Activated CD8-positive, alpha-beta memory T cell treated with anti-CD3 and anti-CD28 coated beads, Interleukin-2, amount 10 ng/mL, durations not matched to agents 7 days and 5 days (primary cell): ENCODE results near the gene FAM229A. TPM values are rescaled to one million over a fixed set of nuclear protein-coding genes. Genes with fewer than 3 reads are reported as not detected.

Source experiments
- ATAC-seq: fragments of 150-1000 bp; cut with Tn5 transposase; one replicate; pipeline ENCODE4 v1.10.0; 2021; ENCODE audit warnings: moderate library complexity
- CTCF ChIA-PET: fragments of 350-600 bp; sonication (Branson Sonifier 250); formaldehyde crosslinking; loops from one replicate; lab custom pipeline; 2021; ENCODE audit warnings: antibody characterized with exemption; lab: Charles Lee
- DNase-seq: peaks from one replicate; pipeline ENCODE4 v3.0.0-alpha.2; 2020
- H3K27ac Mint-ChIP-seq: one replicate; pipeline ENCODE4 v1.8.0; 2021; ENCODE audit warnings: mild to moderate bottlenecking, mixed read lengths
- H3K27me3 Mint-ChIP-seq: one replicate; pipeline ENCODE4 v1.8.0; 2021; ENCODE audit warnings: mixed read lengths
- H3K36me3 Mint-ChIP-seq: one replicate; pipeline ENCODE4 v1.8.0; 2021; ENCODE audit warnings: mild to moderate bottlenecking, mixed read lengths
- H3K4me1 Mint-ChIP-seq: one replicate; pipeline ENCODE4 v1.8.0; 2021; ENCODE audit warnings: mixed read lengths
- H3K4me3 Mint-ChIP-seq: one replicate; pipeline ENCODE4 v1.8.0; 2021; ENCODE audit warnings: mild to moderate bottlenecking, moderate library complexity, mixed read lengths
- H3K9me3 Mint-ChIP-seq: one replicate; pipeline ENCODE4 v1.8.0; 2022; ENCODE audit warnings: low read depth, mixed read lengths
- total RNA-seq, 2 experiments: library from RNA; stranded (reverse); gene quantifications; one replicate each; pipeline ENCODE4 v1.2.3, GENCODE V29; 2021

The FAM229A gene
- total RNA-seq, 2 experiments from 2014 or later, result 4.1 to 5.4 TPM

DNA sequence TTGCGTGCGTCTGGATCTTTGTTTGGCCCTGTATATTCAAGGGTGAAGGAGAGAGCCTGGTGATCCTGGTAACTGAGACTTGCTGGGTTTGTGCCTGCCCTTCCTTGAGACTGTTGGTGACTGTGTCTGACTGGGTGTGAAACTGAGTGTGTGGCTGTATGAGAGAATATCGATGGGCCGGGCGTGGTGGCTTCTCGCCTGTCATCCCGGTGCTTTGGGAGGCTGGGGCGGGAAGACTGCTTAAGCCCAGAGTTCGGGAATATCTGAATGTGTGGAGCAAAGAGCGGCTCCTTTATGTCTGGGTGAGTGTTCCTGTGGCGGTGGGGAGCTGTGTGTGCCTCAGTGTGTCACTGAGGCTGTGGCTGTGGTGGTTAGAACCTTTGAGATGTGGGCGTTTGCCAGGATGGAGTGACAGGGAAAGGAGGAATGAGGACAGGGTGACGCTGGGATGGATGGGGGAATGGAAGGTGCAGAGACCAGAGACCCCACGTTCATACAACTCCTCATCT is 23.6 kb downstream of the FAM229A start:
- peaks cover 39% of the 10 kb centered on the region for H3K4me1 Mint-ChIP-seq
- CTCF ChIA-PET, result no interaction called here
- DNase-seq (no peak), ATAC-seq (no peak)
- no peak overlapping the region for H3K27ac Mint-ChIP-seq
- H3K27me3 Mint-ChIP-seq, result no peaks in the 10 kb centered on the region
- peaks cover under 1% of the 10 kb centered on the region for H3K36me3 Mint-ChIP-seq
- no peaks in the 10 kb centered on the region for H3K9me3 Mint-ChIP-seq
- H3K4me3 Mint-ChIP-seq, result no peak overlapping the region

DNA sequence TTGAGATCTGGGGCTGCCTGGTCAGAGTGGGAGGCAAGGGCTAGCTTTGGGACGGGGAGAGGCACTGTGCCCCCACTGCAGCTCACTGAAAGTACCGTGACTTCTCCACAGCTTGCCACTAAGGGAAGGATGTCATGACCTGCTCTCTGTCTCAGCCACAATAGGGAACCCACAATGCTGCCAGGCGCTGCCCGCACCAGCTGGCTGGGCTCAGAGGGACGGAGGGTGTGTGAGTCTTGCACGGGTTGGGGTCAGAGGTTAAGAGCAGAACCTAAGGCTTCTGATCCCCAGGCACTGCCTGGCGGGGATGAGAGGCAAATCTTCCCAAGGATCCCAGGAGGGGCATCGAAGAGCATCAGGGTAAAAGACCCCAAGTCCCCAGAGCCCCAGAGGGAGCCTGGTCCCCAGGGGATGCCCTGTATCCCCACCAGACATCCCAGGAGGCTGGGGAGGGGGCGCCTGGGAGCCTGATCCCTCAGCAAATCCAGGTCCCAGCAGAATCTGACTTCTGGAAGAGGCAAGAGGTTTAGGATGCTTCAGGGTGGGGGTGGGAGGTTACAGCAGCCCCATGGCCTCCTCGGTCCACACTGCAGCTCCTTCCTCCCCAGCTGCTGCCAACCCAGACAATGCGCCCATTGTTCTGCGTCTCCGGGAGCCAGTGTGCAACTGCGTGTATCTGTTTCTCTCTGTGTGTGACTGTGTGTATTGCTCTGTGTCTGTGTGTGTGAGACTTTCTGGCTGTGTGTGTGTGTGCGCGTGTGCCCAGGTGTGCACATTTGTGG is 24.2 kb downstream of the FAM229A start:
- CTCF ChIA-PET, result interaction anchor here (0.7 to 4.6 kb wide), 5 partner anchors 13 to 122 kb away, joined by 3 to 27 read pairs (median 3); partner anchors contain the start of gene BSDC1
- peaks cover 42% of the 10 kb centered on the region for H3K4me1 Mint-ChIP-seq

DNA sequence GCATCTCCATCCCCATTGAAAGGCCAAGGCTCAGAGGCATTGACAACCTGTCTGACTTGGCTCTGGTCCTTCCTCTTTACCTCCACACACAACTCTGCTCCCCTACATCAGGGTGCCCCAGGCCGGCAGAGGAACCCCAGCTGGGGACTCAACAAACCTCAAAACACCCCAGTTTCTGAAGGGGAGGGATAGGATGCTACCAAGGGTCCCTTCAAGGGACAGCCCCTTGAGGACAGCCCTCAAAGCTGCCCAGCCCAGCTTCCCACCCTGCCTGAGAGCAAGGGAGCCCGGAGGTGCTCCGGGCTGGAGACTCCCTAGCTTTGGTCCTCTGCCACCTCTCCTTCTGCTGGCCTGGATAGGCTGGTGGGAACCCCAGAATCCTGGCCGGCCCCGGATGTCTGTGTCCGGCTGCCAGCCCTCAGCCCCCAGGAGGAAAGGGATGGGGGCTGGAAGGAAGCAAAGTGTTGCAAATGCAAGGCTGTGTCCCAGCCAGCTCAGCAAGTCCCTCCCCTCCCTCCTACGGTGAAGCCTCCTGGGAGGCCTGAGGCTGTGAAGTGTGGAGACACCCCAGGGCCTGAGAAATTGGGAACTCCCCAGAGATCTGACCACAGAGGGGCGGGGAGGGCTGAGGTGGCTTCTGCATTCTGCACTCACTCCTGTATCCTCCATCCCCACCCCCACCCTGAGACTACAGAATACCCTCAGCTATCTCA is 25.2 kb downstream of the FAM229A start:
- Mint-ChIP-seq H3K27ac (no peak overlapping the region), H3K27me3 (no peaks in the 10 kb centered on the region), H3K9me3 (no peaks in the 10 kb centered on the region), H3K36me3 (peaks cover 7% of the 10 kb centered on the region), H3K4me3 (no peak overlapping the region), H3K4me1 (peaks cover 37% of the 10 kb centered on the region)
- CTCF ChIA-PET, result interaction anchor here (0.7 to 4.6 kb wide), 8 partner anchors 14 to 122 kb away, joined by 3 to 27 read pairs (median 6); partner anchors contain the start of genes BSDC1 and HDAC1
- peak; percentile 68 for DNase-seq
- peak; percentile 7 for ATAC-seq

More for the DNA sequence above, 24.2 kb downstream of the FAM229A start:
- DNase-seq (peak; percentile 66), ATAC-seq (no peak)
- no peak overlapping the region for H3K4me3 Mint-ChIP-seq
- no peaks in the 10 kb centered on the region for H3K27me3 Mint-ChIP-seq
- H3K36me3 Mint-ChIP-seq, result peaks cover 4% of the 10 kb centered on the region
- H3K9me3 Mint-ChIP-seq, result no peaks in the 10 kb centered on the region
- H3K27ac Mint-ChIP-seq, result peak overlapping the region; percentile 3

DNA sequence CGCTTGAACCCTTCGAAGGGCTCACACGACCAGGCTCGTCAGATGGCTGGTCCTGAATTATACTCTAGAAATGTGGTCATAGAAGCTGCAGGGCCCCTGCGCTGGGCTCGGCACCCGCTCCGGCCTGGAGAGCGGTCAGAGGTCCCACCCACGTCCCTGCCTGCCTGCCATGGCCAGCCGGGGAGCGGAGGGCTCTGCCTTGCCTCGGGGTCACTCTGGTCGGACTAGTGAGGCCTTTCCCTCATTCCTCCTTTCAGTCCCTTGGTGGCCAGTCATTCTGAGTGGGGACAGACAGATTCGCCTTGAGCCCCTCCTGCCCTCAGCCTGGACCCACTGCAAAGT is 25.7 kb downstream of the FAM229A start:
- peaks cover 13% of the 10 kb centered on the region for H3K36me3 Mint-ChIP-seq
- no peak overlapping the region for H3K4me3 Mint-ChIP-seq
- no peak for ATAC-seq
- no peak for DNase-seq
- H3K9me3 Mint-ChIP-seq, result no peaks in the 10 kb centered on the region
- CTCF ChIA-PET, result interaction anchor here (0.8 to 4.6 kb wide), 10 partner anchors 8 to 323 kb away, joined by 3 to 27 read pairs (median 8); partner anchors contain the start of genes HDAC1 and KHDRBS1
- peaks cover 36% of the 10 kb centered on the region for H3K4me1 Mint-ChIP-seq
- H3K27ac Mint-ChIP-seq, result no peak overlapping the region
- no peaks in the 10 kb centered on the region for H3K27me3 Mint-ChIP-seq

DNA sequence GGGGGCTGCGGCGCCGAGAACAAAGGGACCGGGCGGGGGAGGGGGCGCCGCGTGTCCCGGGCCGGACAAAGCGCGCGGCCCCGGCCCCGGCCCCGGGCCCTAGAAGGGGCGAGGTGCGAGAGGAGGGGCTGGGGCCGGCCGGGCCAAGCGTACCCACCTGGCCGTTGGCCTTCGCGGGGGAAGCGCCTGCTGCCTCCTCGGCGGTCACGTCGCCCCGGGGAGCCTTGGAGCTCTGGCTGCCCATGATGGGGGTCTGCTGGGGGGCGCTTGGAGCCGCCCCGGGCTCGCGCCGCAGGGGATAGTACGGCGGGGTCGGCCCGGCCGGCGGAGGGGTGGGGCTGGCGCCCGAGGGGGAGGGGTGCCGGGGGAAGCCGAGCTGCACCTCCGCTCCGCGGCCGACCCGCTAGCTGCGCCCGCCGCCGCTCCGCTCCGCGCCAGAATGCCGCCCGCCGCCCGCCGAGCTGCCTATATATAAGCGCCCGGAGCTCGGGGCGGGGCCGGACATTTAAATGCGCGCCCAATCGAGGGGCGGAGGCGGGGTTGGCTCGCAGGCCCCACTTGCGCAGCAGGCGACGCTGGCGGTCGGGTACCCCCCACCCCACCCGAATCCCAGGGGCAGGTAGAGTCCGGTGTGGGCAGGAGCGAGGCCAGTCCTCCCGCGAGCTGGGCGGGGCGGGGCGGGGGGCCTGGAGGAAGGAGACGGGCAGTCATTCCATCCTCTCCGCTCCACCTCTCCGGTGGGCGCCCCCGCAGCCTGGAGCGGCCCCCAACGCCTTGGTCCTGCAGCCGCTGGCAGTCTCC is 26.3 kb downstream of the FAM229A start, which contains the start of gene MARCKSL1:
Gene MARCKSL1 (minus strand): TSS at position 444 of the 801 bp plus-strand sequence. CDS start 200 bp downstream, at position 244.
- CTCF ChIA-PET, result interaction anchor here (0.7 to 4.6 kb wide), 15 partner anchors 9 to 322 kb away, joined by 3 to 27 read pairs (median 5); partner anchors contain the start of genes HDAC1, KHDRBS1 and ZBTB8OS
- Mint-ChIP-seq H3K27ac (no peak within 1 kb of the TSS), H3K4me1 (peaks cover 34% of the 10 kb centered on the region), H3K36me3 (peaks cover 17% of the 10 kb centered on the region), H3K27me3 (no peaks in the 10 kb centered on the region), H3K4me3 (peak within 1 kb of the TSS; percentile 63), H3K9me3 (no peaks in the 10 kb centered on the region)
- peak; percentile 81 for DNase-seq
- ATAC-seq, result peak; percentile 73

DNA sequence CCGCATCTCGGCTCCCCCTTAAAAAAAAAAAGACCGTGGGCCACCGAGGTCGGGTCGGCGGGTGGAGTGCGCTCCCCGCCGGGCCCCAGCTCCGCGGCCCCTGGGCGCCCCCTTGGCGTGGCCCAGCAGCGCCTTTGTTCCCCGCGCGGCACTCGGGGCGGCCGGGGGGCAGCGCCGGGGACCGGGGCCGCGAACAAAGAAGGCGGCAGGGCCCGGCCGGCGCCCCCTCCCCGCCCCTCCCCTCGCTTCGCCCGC is 26.8 kb downstream of the FAM229A start:
- peak; percentile 34 for ATAC-seq
- Mint-ChIP-seq H3K9me3 (no peaks in the 10 kb centered on the region), H3K27me3 (no peaks in the 10 kb centered on the region), H3K27ac (no peak overlapping the region), H3K4me3 (no peak overlapping the region), H3K36me3 (peaks cover 22% of the 10 kb centered on the region), H3K4me1 (peaks cover 34% of the 10 kb centered on the region)
- DNase-seq, result no peak
- CTCF ChIA-PET, result interaction anchor here (0.7 to 4.6 kb wide), 14 partner anchors 9 to 322 kb away, joined by 3 to 27 read pairs (median 5); partner anchors contain the start of genes HDAC1, KHDRBS1 and ZBTB8OS

DNA sequence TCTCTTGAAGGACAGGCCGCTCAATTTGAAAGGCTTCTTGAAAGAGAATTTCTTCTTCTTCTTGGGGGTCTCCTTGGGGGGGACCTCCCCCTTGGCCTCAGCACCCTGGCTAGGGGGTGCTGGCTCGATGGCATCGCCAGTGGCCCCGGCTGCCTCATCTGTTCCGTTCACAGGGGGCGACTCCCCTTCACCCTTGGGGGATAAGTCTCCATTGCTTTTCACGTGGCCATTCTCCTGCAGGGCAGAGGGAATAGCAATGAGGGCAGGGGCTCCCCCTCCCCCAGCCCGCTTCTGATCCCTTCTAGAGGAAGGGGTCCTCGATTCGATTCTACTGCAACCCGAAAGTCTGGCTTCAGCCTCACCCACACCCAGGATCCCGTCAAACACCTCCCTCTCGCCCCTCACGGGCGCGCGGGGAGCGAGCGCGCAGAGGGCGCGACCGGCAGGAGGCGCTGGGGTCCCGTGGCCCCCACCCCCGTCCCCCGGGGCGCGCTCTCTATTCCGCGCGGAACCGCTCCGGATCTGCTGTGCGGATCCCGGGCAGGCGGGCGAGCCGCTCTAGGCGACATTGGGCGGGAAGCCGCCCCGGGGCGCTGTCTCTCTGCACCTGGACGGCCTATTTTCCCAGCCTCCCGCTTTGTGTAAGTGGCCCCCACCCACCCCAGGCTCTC is 27.3 kb downstream of the FAM229A start:
- H3K27ac Mint-ChIP-seq, result no peak overlapping the region
- ATAC-seq (peak; percentile 40), DNase-seq (peak; percentile 62)
- no peaks in the 10 kb centered on the region for H3K9me3 Mint-ChIP-seq
- peaks cover 25% of the 10 kb centered on the region for H3K36me3 Mint-ChIP-seq
- H3K4me3 Mint-ChIP-seq, result peak overlapping the region; percentile 63
- CTCF ChIA-PET, result interaction anchor here (0.5 to 4.6 kb wide), 10 partner anchors 10 to 315 kb away, joined by 3 to 27 read pairs (median 4); partner anchors contain the start of genes IQCC and ZBTB8OS
- no peaks in the 10 kb centered on the region for H3K27me3 Mint-ChIP-seq
- peaks cover 34% of the 10 kb centered on the region for H3K4me1 Mint-ChIP-seq

DNA sequence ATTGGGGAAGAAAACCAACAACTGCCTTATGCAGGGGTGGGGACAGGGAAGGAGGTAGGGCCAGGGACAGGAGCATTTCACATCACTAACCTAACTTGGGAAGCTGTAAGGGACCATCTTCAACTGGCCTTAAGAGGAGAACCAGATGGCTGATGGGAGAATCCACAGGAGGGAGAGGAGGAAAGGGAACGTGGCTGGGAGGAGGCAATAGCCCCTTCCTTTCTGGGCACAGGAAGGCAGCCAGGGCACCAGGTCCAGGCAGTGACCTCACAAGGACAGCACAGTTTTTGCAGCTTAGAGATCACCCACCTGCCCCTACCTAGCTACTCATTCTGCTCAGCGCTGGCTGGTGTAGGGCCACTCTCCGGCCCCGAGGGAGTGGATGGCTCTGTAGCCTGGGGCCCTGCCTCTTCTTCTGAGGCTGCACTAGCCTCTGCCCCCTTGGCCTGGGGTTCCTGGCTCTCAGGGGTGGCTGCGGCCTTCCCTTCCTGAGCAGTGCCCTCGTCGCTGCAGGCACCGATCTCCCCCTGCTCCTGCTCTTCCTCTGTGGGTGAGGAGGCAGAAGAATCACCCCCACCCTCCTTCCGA is 27.9 kb downstream of the FAM229A start:
- peak overlapping the region; percentile 25 for H3K4me3 Mint-ChIP-seq

DNA sequence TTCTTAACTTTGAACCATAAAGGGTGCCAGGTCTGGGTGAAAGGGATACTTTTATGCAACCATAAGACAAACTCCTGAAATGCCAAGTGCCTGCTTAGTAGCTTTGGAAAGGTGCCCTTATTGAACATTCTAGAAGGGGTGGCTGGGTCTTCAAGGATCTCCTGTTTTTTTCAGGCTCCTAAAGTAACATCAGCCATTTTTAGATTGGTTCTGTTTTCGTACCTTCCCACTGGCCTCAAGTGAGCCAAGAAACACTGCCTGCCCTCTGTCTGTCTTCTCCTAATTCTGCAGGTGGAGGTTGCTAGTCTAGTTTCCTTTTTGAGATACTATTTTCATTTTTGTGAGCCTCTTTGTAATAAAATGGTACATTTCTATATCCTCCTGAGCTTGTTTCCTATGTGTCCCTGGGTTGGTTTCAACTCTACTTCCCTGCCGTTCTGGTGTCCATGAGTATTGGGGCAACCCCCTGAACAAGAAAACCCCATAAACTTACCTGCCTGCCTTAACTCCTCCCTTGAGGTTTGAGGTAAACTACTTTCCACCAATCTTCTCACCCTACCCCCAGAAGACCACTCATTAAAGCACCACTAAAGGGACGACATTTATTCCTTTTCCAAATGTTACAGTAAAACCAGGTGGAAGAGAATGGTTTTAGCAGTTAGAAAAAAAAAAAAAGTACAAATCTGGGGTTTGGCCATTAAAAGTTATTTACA is 28.9 kb downstream of the FAM229A start:
- H3K9me3 Mint-ChIP-seq, result no peaks in the 10 kb centered on the region
- peaks cover 29% of the 10 kb centered on the region for H3K4me1 Mint-ChIP-seq
- H3K36me3 Mint-ChIP-seq, result peaks cover 39% of the 10 kb centered on the region
- ATAC-seq, result no peak
- H3K27ac Mint-ChIP-seq, result no peak overlapping the region
- H3K4me3 Mint-ChIP-seq, result no peak overlapping the region
- no peaks in the 10 kb centered on the region for H3K27me3 Mint-ChIP-seq
- CTCF ChIA-PET, result interaction anchor here (0.8 to 4.6 kb wide), 9 partner anchors 13 to 128 kb away, joined by 3 to 27 read pairs (median 4); partner anchors contain the start of genes BSDC1 and IQCC
- no peak for DNase-seq

More for the DNA sequence above, 27.9 kb downstream of the FAM229A start:
- H3K27me3 Mint-ChIP-seq, result no peaks in the 10 kb centered on the region
- H3K27ac Mint-ChIP-seq, result no peak overlapping the region
- peaks cover 34% of the 10 kb centered on the region for H3K4me1 Mint-ChIP-seq
- CTCF ChIA-PET, result interaction anchor here (0.5 to 4.6 kb wide), 6 partner anchors 14 to 205 kb away, joined by 3 to 27 read pairs (median 4); partner anchors contain the start of gene IQCC
- no peak for DNase-seq
- peaks cover 30% of the 10 kb centered on the region for H3K36me3 Mint-ChIP-seq
- no peak for ATAC-seq
- H3K9me3 Mint-ChIP-seq, result no peaks in the 10 kb centered on the region

DNA sequence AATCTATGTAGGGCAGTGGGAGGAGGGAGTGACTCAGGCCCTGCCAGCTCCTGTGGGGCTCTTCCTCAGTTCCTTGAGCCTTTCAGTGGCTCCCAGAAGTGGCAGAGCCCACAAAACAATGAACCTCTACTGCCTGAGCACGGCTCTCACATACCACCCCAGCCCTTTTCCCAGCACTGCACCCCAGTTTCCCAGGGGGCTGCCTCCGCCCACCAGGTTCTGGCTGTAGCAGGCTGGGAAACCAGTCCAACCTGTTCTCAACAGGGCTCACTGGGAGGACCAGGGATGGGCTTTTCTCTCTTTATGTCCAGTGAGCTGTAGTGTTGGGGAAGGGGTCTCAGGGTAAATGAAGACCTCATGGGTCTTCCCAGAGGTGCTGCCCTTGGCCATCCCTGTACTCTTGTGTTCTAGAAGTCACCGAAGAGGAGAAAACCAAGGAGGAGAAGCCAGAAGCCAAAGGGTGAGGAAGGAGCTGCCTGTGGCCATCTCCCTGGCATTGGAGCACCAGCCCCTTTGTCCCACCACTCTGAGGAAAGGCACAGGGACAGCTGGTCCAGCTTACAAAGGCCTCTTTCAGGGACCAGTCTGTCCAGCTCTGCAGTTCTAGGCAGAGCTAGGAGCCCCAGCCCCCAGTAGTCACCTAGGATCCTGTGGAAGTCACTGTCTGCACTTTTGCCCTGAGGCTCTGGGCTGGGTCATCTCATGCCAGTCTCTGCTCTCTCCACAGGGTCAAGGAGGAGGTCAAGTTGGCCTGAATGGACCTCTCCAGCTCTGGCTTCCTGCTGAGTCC is 29.8 kb downstream of the FAM229A start:
- H3K36me3 Mint-ChIP-seq, result peaks cover 46% of the 10 kb centered on the region

DNA sequence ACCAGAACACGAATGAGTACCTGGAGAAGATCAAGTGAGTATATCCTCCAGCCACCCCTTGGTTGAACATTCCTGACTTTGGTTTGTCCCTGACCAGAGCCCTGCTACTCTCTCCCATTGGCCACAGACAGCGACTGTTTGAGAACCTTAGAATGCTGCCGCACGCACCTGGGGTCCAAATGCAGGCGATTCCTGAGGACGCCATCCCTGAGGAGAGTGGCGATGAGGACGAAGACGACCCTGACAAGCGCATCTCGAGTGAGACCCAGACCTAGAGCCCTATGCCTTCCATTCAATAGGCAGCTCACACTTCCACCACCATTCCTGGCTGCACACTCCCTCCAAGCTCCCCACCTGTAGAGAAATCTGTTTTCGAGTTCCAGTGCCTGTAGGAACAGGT is 30.7 kb downstream of the FAM229A start:
- H3K27ac Mint-ChIP-seq, result no peak overlapping the region
- DNase-seq (no peak), ATAC-seq (no peak)
- H3K9me3 Mint-ChIP-seq, result no peaks in the 10 kb centered on the region
- CTCF ChIA-PET, result interaction anchor here (1.5 kb wide), 1 partner anchor 10 kb away, joined by 4 read pairs; no protein-coding TSS in a partner anchor
- no peaks in the 10 kb centered on the region for H3K27me3 Mint-ChIP-seq
- H3K36me3 Mint-ChIP-seq, result peaks cover 51% of the 10 kb centered on the region
- H3K4me3 Mint-ChIP-seq, result no peak overlapping the region
- peaks cover 14% of the 10 kb centered on the region for H3K4me1 Mint-ChIP-seq

More for the DNA sequence above, 29.8 kb downstream of the FAM229A start:
- Mint-ChIP-seq H3K27ac (no peak overlapping the region), H3K4me1 (peaks cover 22% of the 10 kb centered on the region), H3K27me3 (no peaks in the 10 kb centered on the region), H3K9me3 (no peaks in the 10 kb centered on the region), H3K4me3 (no peak overlapping the region)
- no peak for ATAC-seq
- DNase-seq, result no peak
- CTCF ChIA-PET, result interaction anchor here (0.8 to 1.7 kb wide), 4 partner anchors 12 to 116 kb away, joined by 3 to 6 read pairs (median 4); partner anchors contain the start of gene BSDC1
